H1 (cell line): Measurements from ENCODE around the gene PCCA. TPM values are rescaled to one million over a fixed set of nuclear protein-coding genes. Genes with fewer than 3 reads are reported as not detected.

Source experiments
- EP300 ChIP-seq, 2 experiments: IDR thresholded peaks; 1 replicate in 1 of 2; 2 replicates in 1 of 2; pipeline ENCODE4 v1.6.1; 2011 to 2012; ENCODE audit warnings: low read depth in 2 of 2, low read length in 2 of 2, mild to moderate bottlenecking in 2 of 2, borderline replicate concordance in 1 of 2, inconsistent platforms in 1 of 2, moderate library complexity in 1 of 2
- polyA plus RNA-seq, 7 experiments: library from polyadenylated mRNA; depleted of rRNA in 3 of 7; stranded (reverse) in 5 of 7; unstranded in 2 of 7; fragments of >200 nt in 5 of 7; fragments of 200-250 nt in 2 of 7; gene quantifications; 1 replicate in 5 of 7; 2 replicates in 1 of 7; 4 replicates in 1 of 7; pipeline versions ENCODE4 v1.2.1 to v1.2.3, GENCODE V29; 2011 to 2013; ENCODE audit warnings: missing spikeins in 2 of 7, mixed read lengths in 2 of 7
- total RNA-seq: library from RNA; stranded (reverse); fragmentation: NEBNext Ultra II Directional; extraction: Animal tissue kit (Norgen Biotek cat#: 25700); gene quantifications from 2 replicates; pipeline ENCODE4 v1.2.1, GENCODE V29; 2021

The PCCA gene
- total and polyA plus RNA-seq, 2 of the 8 experiments (the other 6 are each of a cell fraction or from before 2014, with no cell fraction given), result 18.4 to 49.8 TPM

DNA sequence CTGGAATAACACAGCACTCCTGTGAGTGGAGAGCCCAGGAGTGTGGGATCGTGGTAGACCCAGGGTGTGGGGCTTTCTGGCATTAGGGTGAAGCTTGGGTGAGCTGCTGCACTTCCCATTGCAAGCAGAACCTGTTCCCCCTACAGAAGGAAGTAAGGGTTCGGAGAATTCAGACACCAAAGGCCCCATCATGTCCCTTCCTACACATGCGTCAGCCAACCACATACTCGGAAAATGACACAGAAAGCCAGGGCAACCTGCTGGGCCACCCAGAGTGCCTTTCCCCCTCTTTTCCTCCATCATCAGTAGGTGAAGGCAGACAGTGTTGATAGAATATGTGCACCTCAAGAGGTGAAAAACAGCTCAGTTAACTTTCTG, 456.8 kb downstream of the PCCA start (continued):
- no peak for TF ChIP-seq EP300 (IDR thresholded peaks at IDR 0.05; ENCODE audit: borderline replicate concordance in 1 of 2, low read depth in 2 of 2, low read length in 2 of 2)
